ENCODE measurements around the gene SUSD5. TPM values are rescaled to one million over a fixed set of nuclear protein-coding genes. Genes with fewer than 3 reads are reported as not detected.
A peak's percentile ranks its signal among the peaks of the same experiment; 100 is the strongest.

Gene SUSD5
- total RNA-seq, 4 donors from 2014 or later: 0.55 to 2.2 (median 1.1) TPM

DNA sequence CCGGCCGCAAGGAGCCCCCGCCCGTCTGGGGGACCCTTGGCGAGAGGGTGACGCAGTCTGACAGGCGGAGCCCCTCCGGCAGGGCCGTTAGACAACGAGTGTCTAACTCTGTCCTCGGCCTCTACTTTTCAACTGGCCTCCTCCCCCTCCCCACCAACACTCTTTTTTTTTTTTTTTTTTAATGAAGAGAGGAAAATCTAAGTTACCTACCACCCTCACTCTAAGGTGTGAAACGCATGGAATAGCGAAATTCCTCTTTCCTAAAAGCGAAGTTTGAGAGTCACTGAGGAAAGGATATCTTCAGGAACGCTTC lies 521 bp upstream of the SUSD5 start:
- H3K27ac ChIP-seq: no peak overlapping the region
- no peak for ATAC-seq
- TF ChIP-seq, protein P1, sequence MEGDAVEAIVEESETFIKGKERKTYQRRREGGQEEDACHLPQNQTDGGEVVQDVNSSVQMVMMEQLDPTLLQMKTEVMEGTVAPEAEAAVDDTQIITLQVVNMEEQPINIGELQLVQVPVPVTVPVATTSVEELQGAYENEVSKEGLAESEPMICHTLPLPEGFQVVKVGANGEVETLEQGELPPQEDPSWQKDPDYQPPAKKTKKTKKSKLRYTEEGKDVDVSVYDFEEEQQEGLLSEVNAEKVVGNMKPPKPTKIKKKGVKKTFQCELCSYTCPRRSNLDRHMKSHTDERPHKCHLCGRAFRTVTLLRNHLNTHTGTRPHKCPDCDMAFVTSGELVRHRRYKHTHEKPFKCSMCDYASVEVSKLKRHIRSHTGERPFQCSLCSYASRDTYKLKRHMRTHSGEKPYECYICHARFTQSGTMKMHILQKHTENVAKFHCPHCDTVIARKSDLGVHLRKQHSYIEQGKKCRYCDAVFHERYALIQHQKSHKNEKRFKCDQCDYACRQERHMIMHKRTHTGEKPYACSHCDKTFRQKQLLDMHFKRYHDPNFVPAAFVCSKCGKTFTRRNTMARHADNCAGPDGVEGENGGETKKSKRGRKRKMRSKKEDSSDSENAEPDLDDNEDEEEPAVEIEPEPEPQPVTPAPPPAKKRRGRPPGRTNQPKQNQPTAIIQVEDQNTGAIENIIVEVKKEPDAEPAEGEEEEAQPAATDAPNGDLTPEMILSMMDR (IDR thresholded peaks at IDR 0.05 in 4 of 5, conservative IDR thresholded peaks at IDR 0.05 in 1 of 5): no peak
- TF ChIP-seq POLR2A (IDR thresholded peaks at IDR 0.05): no peak
- no peaks in the 10 kb centered on the region for H3K9me3 ChIP-seq
- H3K27me3 ChIP-seq: peaks cover 5 to 26% (median 7%) of the 10 kb centered on the region in 3 donors
- intact Hi-C loops (cut with DNase I; ENCODE audit: low total_unique reads) (no loop called here), in situ Hi-C loops (cut with MboI; ENCODE audit: low sequenced_read_pairs in 4 of 4) (no loop called here)
- peak overlapping the region; percentile 42 to 57 (median 46) for H3K4me3 ChIP-seq
- DNase-seq: no peak
- H3K4me1 ChIP-seq: peaks cover 5% of the 10 kb centered on the region in 2 donors
- no peaks in the 10 kb centered on the region for H3K36me3 ChIP-seq

- TF ChIP-seq, protein P1 (IDR thresholded peaks at IDR 0.05 in 4 of 5, conservative IDR thresholded peaks at IDR 0.05 in 1 of 5): no peak
- TF ChIP-seq POLR2A (IDR thresholded peaks at IDR 0.05): no peak
- ATAC-seq: no peak
- in situ Hi-C loops (cut with MboI; ENCODE audit: low sequenced_read_pairs in 4 of 4) (no loop called here), intact Hi-C loops (cut with DNase I; ENCODE audit: low total_unique reads) (no loop called here)
- Histone ChIP-seq H3K4me1 (peaks cover 5% of the 10 kb centered on the region in 2 donors), H3K27me3 (peaks cover 5 to 26% (median 7%) of the 10 kb centered on the region in 3 donors), H3K27ac (no peak overlapping the region), H3K36me3 (no peaks in the 10 kb centered on the region), H3K4me3 (peak overlapping the region; percentile 42 to 57 (median 46)), H3K9me3 (no peaks in the 10 kb centered on the region)
- no peak for DNase-seq
These were observed 654 bp downstream of the SUSD5 start for GRCh38 chr3:33217866-33218445.

- Histone ChIP-seq H3K4me3 (no peak overlapping the region), H3K9me3 (no peaks in the 10 kb centered on the region), H3K4me1 (peaks cover 5% of the 10 kb centered on the region in 2 donors), H3K27ac (no peak overlapping the region), H3K27me3 (peaks cover 5 to 26% (median 7%) of the 10 kb centered on the region in 3 donors), H3K36me3 (no peaks in the 10 kb centered on the region)
- ATAC-seq (no peak), DNase-seq (no peak)
- in situ Hi-C loops (cut with MboI; ENCODE audit: low sequenced_read_pairs in 4 of 4): no loop called here
- TF ChIP-seq POLR2A (IDR thresholded peaks at IDR 0.05): no peak
- TF ChIP-seq, protein P1 (IDR thresholded peaks at IDR 0.05 in 4 of 5, conservative IDR thresholded peaks at IDR 0.05 in 1 of 5): no peak
- intact Hi-C loops (cut with DNase I; ENCODE audit: low total_unique reads): no loop called here
These were observed 2.9 kb downstream of the SUSD5 start for GRCh38 chr3:33215739-33216138.

DNA sequence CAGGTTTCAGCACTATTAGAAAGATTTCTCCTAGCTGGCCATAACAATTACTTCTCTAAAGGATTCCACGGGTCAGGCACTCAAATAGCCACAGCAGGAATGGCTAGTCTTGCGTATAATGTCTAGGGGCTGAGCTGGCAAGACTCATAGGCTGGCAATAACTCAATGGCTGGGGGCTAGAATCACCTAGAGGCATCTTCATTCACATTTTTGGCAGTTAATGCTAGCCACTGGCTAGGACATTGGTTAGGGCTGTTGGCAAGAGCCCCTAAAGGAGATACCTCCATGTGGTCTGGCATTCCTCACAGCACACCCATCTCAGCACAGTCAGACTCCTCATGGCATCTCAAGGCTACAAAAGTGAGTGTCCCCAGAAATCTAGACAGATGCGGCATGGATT lies 6.2 kb downstream of the SUSD5 start:
- Histone ChIP-seq H3K27ac (no peak overlapping the region), H3K4me3 (no peak overlapping the region), H3K4me1 (peaks cover 0 to under 1% of the 10 kb centered on the region in 2 donors), H3K36me3 (no peaks in the 10 kb centered on the region), H3K9me3 (peaks cover 0 to 6% (median 0%) of the 10 kb centered on the region in 3 donors), H3K27me3 (peaks cover 0 to 17% (median 0%) of the 10 kb centered on the region in 3 donors)
- intact Hi-C loops (cut with DNase I; ENCODE audit: low total_unique reads) (no loop called here), in situ Hi-C loops (cut with MboI; ENCODE audit: low sequenced_read_pairs in 4 of 4) (no loop called here)
- TF ChIP-seq POLR2A (IDR thresholded peaks at IDR 0.05): no peak
- TF ChIP-seq, protein P1 (IDR thresholded peaks at IDR 0.05 in 4 of 5, conservative IDR thresholded peaks at IDR 0.05 in 1 of 5): no peak
- DNase-seq: no peak
- ATAC-seq: no peak

DNA sequence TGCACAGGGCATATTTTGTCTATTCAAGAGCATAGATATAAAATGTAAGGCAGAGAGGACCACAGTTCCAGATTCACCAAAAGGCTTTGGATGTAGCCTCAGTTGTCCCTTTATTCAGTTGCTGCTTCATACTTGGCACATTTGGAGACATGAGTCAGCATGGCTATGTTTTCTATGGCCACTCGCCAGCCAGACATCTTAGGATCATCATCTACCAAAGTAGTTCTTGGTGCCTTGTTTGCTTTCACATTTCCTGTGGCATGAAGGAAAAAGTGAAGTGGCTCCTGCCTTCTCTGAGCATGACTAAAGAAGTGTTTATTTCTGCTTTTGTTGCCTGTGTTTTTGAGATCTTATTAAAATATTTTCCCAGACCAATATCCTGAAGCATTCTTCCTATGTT lies 7.2 kb downstream of the SUSD5 start:
- no peaks in the 10 kb centered on the region for H3K36me3 ChIP-seq
- ATAC-seq: no peak
- H3K27me3 ChIP-seq: peaks cover 0 to 9% (median 0%) of the 10 kb centered on the region in 3 donors
- no peaks in the 10 kb centered on the region for H3K4me1 ChIP-seq
- in situ Hi-C loops (cut with MboI; ENCODE audit: low sequenced_read_pairs in 4 of 4) (no loop called here), intact Hi-C loops (cut with DNase I; ENCODE audit: low total_unique reads) (no loop called here)
- no peak for DNase-seq
- no peak overlapping the region for H3K4me3 ChIP-seq
- no peak overlapping the region for H3K27ac ChIP-seq
- H3K9me3 ChIP-seq: peaks cover 0 to 6% (median 0%) of the 10 kb centered on the region in 3 donors
- TF ChIP-seq, protein P1 (IDR thresholded peaks at IDR 0.05 in 4 of 5, conservative IDR thresholded peaks at IDR 0.05 in 1 of 5): no peak
- no peak for TF ChIP-seq POLR2A (IDR thresholded peaks at IDR 0.05)
